ENCODE measurements around the gene ILRUN.
"Not testable (repeated sequence)": the region's sequence is repeated elsewhere in the genome, so short reads cannot be mapped to it uniquely, and the experiment has no call there.

Gene ILRUN

DNA sequence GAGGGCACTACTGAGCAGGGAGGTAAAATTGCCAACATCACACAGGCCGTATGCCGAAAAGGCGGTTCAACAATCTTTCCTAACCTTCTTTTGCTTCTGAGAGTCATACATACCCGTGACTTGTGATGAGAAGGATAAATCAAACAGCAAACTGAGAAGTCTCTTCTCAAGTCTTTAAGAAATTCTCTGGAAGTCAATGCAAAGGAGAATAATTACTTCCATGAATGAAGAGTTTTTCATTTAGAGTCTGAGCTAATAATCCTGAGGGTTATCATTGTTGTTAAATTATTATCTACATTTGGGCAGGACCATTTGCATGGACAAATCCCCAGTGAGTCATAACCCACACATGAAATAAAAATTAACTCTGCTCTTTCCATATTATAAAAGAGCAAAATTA is 22.4 kb upstream of the ILRUN start:
- TF ChIP-seq, protein P1, sequence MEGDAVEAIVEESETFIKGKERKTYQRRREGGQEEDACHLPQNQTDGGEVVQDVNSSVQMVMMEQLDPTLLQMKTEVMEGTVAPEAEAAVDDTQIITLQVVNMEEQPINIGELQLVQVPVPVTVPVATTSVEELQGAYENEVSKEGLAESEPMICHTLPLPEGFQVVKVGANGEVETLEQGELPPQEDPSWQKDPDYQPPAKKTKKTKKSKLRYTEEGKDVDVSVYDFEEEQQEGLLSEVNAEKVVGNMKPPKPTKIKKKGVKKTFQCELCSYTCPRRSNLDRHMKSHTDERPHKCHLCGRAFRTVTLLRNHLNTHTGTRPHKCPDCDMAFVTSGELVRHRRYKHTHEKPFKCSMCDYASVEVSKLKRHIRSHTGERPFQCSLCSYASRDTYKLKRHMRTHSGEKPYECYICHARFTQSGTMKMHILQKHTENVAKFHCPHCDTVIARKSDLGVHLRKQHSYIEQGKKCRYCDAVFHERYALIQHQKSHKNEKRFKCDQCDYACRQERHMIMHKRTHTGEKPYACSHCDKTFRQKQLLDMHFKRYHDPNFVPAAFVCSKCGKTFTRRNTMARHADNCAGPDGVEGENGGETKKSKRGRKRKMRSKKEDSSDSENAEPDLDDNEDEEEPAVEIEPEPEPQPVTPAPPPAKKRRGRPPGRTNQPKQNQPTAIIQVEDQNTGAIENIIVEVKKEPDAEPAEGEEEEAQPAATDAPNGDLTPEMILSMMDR (IDR thresholded peaks at IDR 0.05; ENCODE audit: low read depth, low read length) = no peak
- Histone ChIP-seq H3K27ac (peak overlapping the region; percentile 37; the same call in 1 of the 2 replicates), H3K27me3 (ENCODE audit: insufficient read depth, low read depth, severe bottlenecking) (no peaks in the 10 kb centered on the region), H3K4me3 (ENCODE audit: low read depth, low read length) (no peak overlapping the region), H3K9me3 (ENCODE audit: severe bottlenecking) (no peaks in the 10 kb centered on the region), H3K36me3 (no peaks in the 10 kb centered on the region)
- DNase-seq = no peak

DNA sequence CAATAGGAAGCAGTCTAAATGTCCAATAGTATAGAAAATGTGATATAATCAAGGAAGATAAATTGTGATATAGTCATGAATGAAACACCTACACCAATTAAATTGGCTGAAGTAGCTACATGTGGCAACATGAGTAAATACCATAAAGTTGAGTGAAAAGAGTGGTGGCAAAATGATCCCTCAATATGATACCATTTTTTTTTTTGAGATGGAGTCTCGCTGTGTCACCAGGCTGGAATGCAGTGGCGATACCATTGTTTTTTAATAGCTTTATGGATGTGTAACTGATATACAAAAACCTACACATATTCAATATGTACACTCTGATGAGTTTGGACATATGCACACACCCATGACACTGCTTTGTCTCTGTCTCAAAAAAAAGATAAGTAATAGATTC is 20.9 kb upstream of the ILRUN start:
- no peaks in the 10 kb centered on the region for H3K36me3 ChIP-seq
- H3K27me3 ChIP-seq (ENCODE audit: insufficient read depth, low read depth, severe bottlenecking) = no peaks in the 10 kb centered on the region
- H3K27ac ChIP-seq = no peak overlapping the region
- TF ChIP-seq, protein P1 (IDR thresholded peaks at IDR 0.05; ENCODE audit: low read depth, low read length) = no peak
- no peak for DNase-seq
- H3K9me3 ChIP-seq (ENCODE audit: severe bottlenecking) = no peaks in the 10 kb centered on the region
- no peak overlapping the region for H3K4me3 ChIP-seq (ENCODE audit: low read depth, low read length)

DNA sequence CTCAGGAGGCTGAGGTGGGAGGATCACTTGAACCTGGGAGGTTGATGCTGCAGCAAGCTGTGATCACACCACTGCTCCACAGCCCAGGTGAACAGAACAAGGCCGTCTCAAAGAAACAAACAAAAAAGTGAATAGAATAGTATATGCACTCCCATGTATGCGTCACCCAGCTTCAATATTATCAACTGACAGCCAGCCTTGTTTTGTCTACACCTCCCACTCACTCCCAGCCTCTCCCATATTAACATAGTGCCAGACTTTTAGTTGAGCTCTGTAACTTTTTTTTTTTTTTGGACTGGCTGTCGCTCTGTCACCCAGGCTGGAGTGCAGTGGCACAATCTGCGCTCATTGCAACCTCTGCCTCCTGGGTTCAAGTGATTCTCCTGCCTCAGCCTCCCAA is 18.1 kb upstream of the ILRUN start:
- H3K27ac ChIP-seq = no peak overlapping the region
- TF ChIP-seq, protein P1 (IDR thresholded peaks at IDR 0.05; ENCODE audit: low read depth, low read length) = no peak

DNA sequence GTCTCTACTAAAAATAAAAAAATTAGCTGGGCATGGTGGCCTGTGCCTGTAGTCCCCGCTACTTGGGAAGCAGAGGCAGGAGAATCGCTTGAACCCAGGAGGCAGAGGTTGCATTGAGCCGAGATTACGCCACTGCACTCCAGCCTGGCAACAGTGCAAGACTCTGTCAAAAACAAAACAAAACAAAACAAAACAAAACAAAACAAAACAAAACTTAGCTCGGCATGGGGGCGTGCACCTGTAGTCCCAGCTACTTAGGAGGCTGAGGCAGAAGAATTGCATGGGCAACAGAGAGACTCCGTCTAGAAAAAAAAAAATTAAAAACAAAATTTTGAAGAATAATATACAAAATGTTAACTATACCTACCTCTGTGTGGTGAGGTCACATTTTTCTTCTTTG is 16.3 kb upstream of the ILRUN start:
- not testable (repeated sequence) for H3K27me3 ChIP-seq (ENCODE audit: insufficient read depth, low read depth, severe bottlenecking); H3K27ac ChIP-seq; H3K4me3 ChIP-seq (ENCODE audit: low read depth, low read length); DNase-seq; H3K36me3 ChIP-seq; H3K9me3 ChIP-seq (ENCODE audit: severe bottlenecking)

More for the DNA sequence above, 18.1 kb upstream of the ILRUN start:
- Histone ChIP-seq H3K4me3 (ENCODE audit: low read depth, low read length) (no peak overlapping the region), H3K36me3 (no peaks in the 10 kb centered on the region), H3K27me3 (ENCODE audit: insufficient read depth, low read depth, severe bottlenecking) (no peaks in the 10 kb centered on the region), H3K9me3 (ENCODE audit: severe bottlenecking) (no peaks in the 10 kb centered on the region)
- no peak for DNase-seq

DNA sequence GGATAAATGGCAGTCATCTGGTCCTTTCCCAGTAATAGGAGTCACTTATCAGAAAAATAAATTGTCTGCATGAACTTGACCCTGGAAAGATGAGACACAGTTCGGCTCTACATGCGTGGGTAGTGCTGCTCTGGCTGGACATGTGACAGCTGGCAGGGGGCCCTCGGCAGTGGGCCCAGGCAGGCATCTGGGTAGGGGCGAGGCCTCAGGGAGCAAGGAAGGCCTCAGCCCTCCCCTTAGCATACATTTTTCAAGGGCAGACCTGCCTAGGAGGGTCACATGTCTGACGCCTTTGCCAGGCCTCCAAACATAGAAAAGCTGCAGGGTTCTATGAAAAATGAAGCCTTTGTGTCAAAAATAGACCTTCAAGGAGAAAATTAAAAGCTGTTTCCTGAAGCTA is 12.8 kb upstream of the ILRUN start:
- Histone ChIP-seq H3K27me3 (ENCODE audit: insufficient read depth, low read depth, severe bottlenecking) (no peaks in the 10 kb centered on the region), H3K36me3 (no peaks in the 10 kb centered on the region), H3K9me3 (ENCODE audit: severe bottlenecking) (no peaks in the 10 kb centered on the region), H3K27ac (no peak overlapping the region), H3K4me3 (ENCODE audit: low read depth, low read length) (no peak overlapping the region)
- TF ChIP-seq, protein P1 (IDR thresholded peaks at IDR 0.05; ENCODE audit: low read depth, low read length) = no peak
- peak; percentile 42 for DNase-seq

DNA sequence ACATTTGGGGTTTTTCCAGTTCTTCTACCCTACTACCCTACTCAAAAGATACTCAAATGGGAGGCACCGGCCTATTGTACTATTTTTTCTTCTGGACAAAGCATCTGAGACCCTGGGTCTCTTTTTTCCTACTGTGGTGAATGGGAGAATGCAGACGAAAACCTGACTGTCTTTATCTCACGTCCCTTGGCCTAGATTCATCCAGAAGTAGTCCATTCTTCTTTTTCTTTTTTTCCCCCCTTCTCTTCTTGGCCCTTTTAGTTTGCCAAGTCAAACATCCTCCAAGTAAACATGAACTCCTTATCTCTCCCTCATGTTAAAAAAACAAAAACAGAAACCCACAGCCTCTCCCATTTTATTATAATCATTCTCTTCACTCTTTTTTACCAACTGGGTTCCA is 8.7 kb upstream of the ILRUN start:
- no peaks in the 10 kb centered on the region for H3K27me3 ChIP-seq (ENCODE audit: insufficient read depth, low read depth, severe bottlenecking)
- TF ChIP-seq, protein P1 (IDR thresholded peaks at IDR 0.05; ENCODE audit: low read depth, low read length) = no peak
- no peaks in the 10 kb centered on the region for H3K36me3 ChIP-seq
- H3K27ac ChIP-seq = no peak overlapping the region
- H3K9me3 ChIP-seq (ENCODE audit: severe bottlenecking) = no peaks in the 10 kb centered on the region
- no peak overlapping the region for H3K4me3 ChIP-seq (ENCODE audit: low read depth, low read length)
- no peak for DNase-seq

Measured in WERI-Rb-1 (cell line).